Activated CD4-positive, alpha-beta T cell treated with anti-CD3 and anti-CD28 coated beads, Interleukin-2, amount 10 ng/mL, durations not matched to agents 7 days and 5 days (primary cell): ENCODE measurements around the gene CAMKMT. TPM values are rescaled to one million over a fixed set of nuclear protein-coding genes. Genes with fewer than 3 reads are reported as not detected.

Experiments
- CTCF ChIA-PET: fragments of 350-600 bp; sonication (Branson Sonifier 250); formaldehyde crosslinking; loops from one replicate; lab custom pipeline; 2021; ENCODE audit warnings: antibody characterized with exemption; lab: Charles Lee
- POLR2A ChIA-PET: fragments of 350-600 bp; sonication (Branson Sonifier 250); formaldehyde crosslinking; loops from one replicate; lab custom pipeline; 2021; ENCODE audit warnings: antibody characterized with exemption; lab: Charles Lee
- DNase-seq: peaks from one replicate; pipeline ENCODE4 v3.0.0-alpha.2; 2020
- H3K27ac Mint-ChIP-seq: one replicate; pipeline ENCODE4 v1.8.0; 2021; ENCODE audit warnings: mild to moderate bottlenecking, moderate library complexity, mixed read lengths
- H3K27me3 Mint-ChIP-seq: one replicate; pipeline ENCODE4 v1.8.0; 2021; ENCODE audit warnings: mixed read lengths
- H3K36me3 Mint-ChIP-seq: one replicate; pipeline ENCODE4 v1.8.0; 2021; ENCODE audit warnings: low read depth, mixed read lengths
- H3K4me1 Mint-ChIP-seq: one replicate; pipeline ENCODE4 v1.8.0; 2021; ENCODE audit warnings: mixed read lengths
- H3K4me3 Mint-ChIP-seq: one replicate; pipeline ENCODE4 v1.8.0; 2021; ENCODE audit warnings: mild to moderate bottlenecking, moderate library complexity, mixed read lengths
- H3K9me3 Mint-ChIP-seq: one replicate; pipeline ENCODE4 v1.8.0; 2021; ENCODE audit warnings: mixed read lengths
- total RNA-seq, 2 experiments: library from RNA; stranded (reverse); gene quantifications; one replicate each; pipeline ENCODE4 v1.2.3, GENCODE V29; 2021

The CAMKMT gene
- total RNA-seq, 2 experiments from 2014 or later = 12.1 to 13.7 TPM

GRCh38 chr2:44335806-44336538 is 25.8 kb upstream of the CAMKMT start:
- POLR2A ChIA-PET = no interaction called here
- Mint-ChIP-seq H3K4me1 (peaks cover 4% of the 10 kb centered on the region), H3K9me3 (no peaks in the 10 kb centered on the region), H3K27ac (no peak overlapping the region), H3K4me3 (no peak overlapping the region), H3K27me3 (no peaks in the 10 kb centered on the region), H3K36me3 (peaks cover 39% of the 10 kb centered on the region)
- no peak for DNase-seq
- CTCF ChIA-PET = no interaction called here

GRCh38 chr2:44342854-44343253 is 18.9 kb upstream of the CAMKMT start:
- Mint-ChIP-seq H3K36me3 (peaks cover 11% of the 10 kb centered on the region), H3K27ac (no peak overlapping the region), H3K4me3 (no peak overlapping the region), H3K9me3 (no peaks in the 10 kb centered on the region), H3K27me3 (no peaks in the 10 kb centered on the region), H3K4me1 (no peaks in the 10 kb centered on the region)
- POLR2A ChIA-PET = no interaction called here
- CTCF ChIA-PET = interaction anchor here (1.1 to 1.2 kb wide), 3 partner anchors 18 to 271 kb away, joined by 3 read pairs; partner anchors contain the start of genes CAMKMT and PREPL
- DNase-seq = peak; percentile 41

DNA sequence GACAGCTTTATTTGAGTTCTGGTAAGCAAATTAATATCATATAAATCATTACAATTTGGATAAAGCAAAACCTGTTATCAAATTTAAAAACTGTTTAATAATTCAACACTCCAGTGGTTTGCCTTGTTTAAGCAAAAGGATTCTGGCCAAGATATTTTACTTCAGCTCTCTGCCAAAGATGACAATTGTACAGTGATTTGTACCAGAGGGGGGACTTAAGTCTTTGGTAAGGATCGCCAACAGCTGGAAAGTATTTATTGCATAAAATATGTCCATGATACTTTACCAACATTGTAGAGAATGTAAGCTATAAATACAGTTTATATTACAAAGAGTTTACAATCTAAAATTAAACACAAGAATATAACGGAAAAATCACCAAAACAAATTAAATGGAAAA is 14.2 kb upstream of the CAMKMT start:
- Mint-ChIP-seq H3K27ac (no peak overlapping the region), H3K4me3 (no peak overlapping the region), H3K4me1 (peaks cover 2% of the 10 kb centered on the region), H3K36me3 (peaks cover 4% of the 10 kb centered on the region), H3K9me3 (no peaks in the 10 kb centered on the region), H3K27me3 (no peaks in the 10 kb centered on the region)
- ChIA-PET CTCF (interaction anchor here (1.1 kb wide), 1 partner anchor 14 kb away, joined by 3 read pairs; the partner anchor contains the start of genes CAMKMT and PREPL), POLR2A (interaction anchor here (0.9 kb wide), 1 partner anchor 14 kb away, joined by 3 read pairs; the partner anchor contains the start of genes CAMKMT and PREPL)
- no peak for DNase-seq

- Mint-ChIP-seq H3K4me1 (peaks cover 2% of the 10 kb centered on the region), H3K4me3 (no peak overlapping the region), H3K36me3 (peaks cover 2% of the 10 kb centered on the region), H3K9me3 (no peaks in the 10 kb centered on the region), H3K27ac (no peak overlapping the region), H3K27me3 (no peaks in the 10 kb centered on the region)
- POLR2A ChIA-PET = no interaction called here
- no peak for DNase-seq
- CTCF ChIA-PET = interaction anchor here (1.1 kb wide), 1 partner anchor 13 kb away, joined by 3 read pairs; the partner anchor contains the start of genes CAMKMT and PREPL
Measured at GRCh38 chr2:44348400-44348799, 13.3 kb upstream of the CAMKMT start.

- Mint-ChIP-seq H3K4me3 (no peak overlapping the region), H3K36me3 (peaks cover 2% of the 10 kb centered on the region), H3K9me3 (no peaks in the 10 kb centered on the region), H3K4me1 (peaks cover 2% of the 10 kb centered on the region), H3K27ac (no peak overlapping the region), H3K27me3 (no peaks in the 10 kb centered on the region)
- POLR2A ChIA-PET = no interaction called here
- CTCF ChIA-PET = interaction anchor here (1.1 kb wide), 1 partner anchor 12 kb away, joined by 3 read pairs; the partner anchor contains the start of genes CAMKMT and PREPL
- no peak for DNase-seq
Measured at GRCh38 chr2:44349506-44349905, 12.2 kb upstream of the CAMKMT start.

DNA sequence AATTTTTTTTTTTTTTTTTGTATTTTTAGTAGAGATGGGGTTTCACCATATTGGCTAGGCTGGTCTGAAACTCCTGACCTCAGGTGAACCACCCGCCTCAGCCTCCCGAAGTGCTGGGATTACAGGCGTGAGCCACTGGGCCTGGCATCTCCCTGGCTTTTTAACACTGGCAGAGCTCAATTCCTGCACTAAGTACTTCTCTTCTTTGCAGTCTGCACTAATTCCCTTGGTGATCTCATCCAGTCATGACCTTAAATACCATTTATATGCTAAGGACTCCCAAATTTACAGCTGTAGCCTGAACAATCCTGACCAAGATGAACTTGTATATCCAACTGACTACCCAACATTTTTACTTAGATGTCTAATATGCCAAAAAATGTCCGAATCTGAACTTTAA is 10.7 kb upstream of the CAMKMT start:
- Mint-ChIP-seq H3K27me3 (no peaks in the 10 kb centered on the region), H3K4me1 (peaks cover 2% of the 10 kb centered on the region), H3K36me3 (no peaks in the 10 kb centered on the region), H3K9me3 (no peaks in the 10 kb centered on the region), H3K27ac (no peak overlapping the region), H3K4me3 (no peak overlapping the region)
- ChIA-PET POLR2A (no interaction called here), CTCF (interaction anchor here (0.6 to 0.7 kb wide), 2 partner anchors 172 to 263 kb away, joined by 3 read pairs; no protein-coding TSS in a partner anchor)
- no peak for DNase-seq

GRCh38 chr2:44351676-44352075 is 10.1 kb upstream of the CAMKMT start:
- POLR2A ChIA-PET = no interaction called here
- H3K36me3 Mint-ChIP-seq = no peaks in the 10 kb centered on the region
- CTCF ChIA-PET = interaction anchor here (0.6 to 0.7 kb wide), 2 partner anchors 173 to 1892 kb away, joined by 3 read pairs; no protein-coding TSS in a partner anchor
- no peak overlapping the region for H3K27ac Mint-ChIP-seq
- H3K9me3 Mint-ChIP-seq = no peaks in the 10 kb centered on the region
- no peaks in the 10 kb centered on the region for H3K27me3 Mint-ChIP-seq
- peaks cover 2% of the 10 kb centered on the region for H3K4me1 Mint-ChIP-seq
- H3K4me3 Mint-ChIP-seq = no peak overlapping the region
- no peak for DNase-seq

GRCh38 chr2:44352510-44352909 is 9.2 kb upstream of the CAMKMT start:
- H3K4me1 Mint-ChIP-seq = peaks cover 2% of the 10 kb centered on the region
- DNase-seq = no peak
- no peaks in the 10 kb centered on the region for H3K9me3 Mint-ChIP-seq
- no peaks in the 10 kb centered on the region for H3K27me3 Mint-ChIP-seq
- H3K4me3 Mint-ChIP-seq = no peak overlapping the region
- CTCF ChIA-PET = no interaction called here
- no peak overlapping the region for H3K27ac Mint-ChIP-seq
- H3K36me3 Mint-ChIP-seq = no peaks in the 10 kb centered on the region
- POLR2A ChIA-PET = no interaction called here

- CTCF ChIA-PET = no interaction called here
Measured at GRCh38 chr2:44354761-44355160, 7.0 kb upstream of the CAMKMT start.

GRCh38 chr2:44358503-44358902 is 3.2 kb upstream of the CAMKMT start:
- H3K9me3 Mint-ChIP-seq = no peaks in the 10 kb centered on the region
- peaks cover 6% of the 10 kb centered on the region for H3K36me3 Mint-ChIP-seq
- no peak overlapping the region for H3K4me3 Mint-ChIP-seq
- CTCF ChIA-PET = interaction anchor here (1.3 kb wide), 1 partner anchor 18 kb away, joined by 3 read pairs; no protein-coding TSS in a partner anchor
- no peak for DNase-seq
- no peak overlapping the region for H3K27ac Mint-ChIP-seq
- H3K4me1 Mint-ChIP-seq = peaks cover 29% of the 10 kb centered on the region
- POLR2A ChIA-PET = no interaction called here
- no peaks in the 10 kb centered on the region for H3K27me3 Mint-ChIP-seq

More at GRCh38 chr2:44354761-44355160, 7.0 kb upstream of the CAMKMT start:
- DNase-seq = no peak
- POLR2A ChIA-PET = interaction anchor here (0.7 kb wide), 1 partner anchor 130 kb away, joined by 5 read pairs; no protein-coding TSS in a partner anchor
- H3K27ac Mint-ChIP-seq = no peak overlapping the region
- peaks cover 14% of the 10 kb centered on the region for H3K4me1 Mint-ChIP-seq
- peaks cover 6% of the 10 kb centered on the region for H3K36me3 Mint-ChIP-seq
- H3K4me3 Mint-ChIP-seq = no peak overlapping the region
- no peaks in the 10 kb centered on the region for H3K27me3 Mint-ChIP-seq
- H3K9me3 Mint-ChIP-seq = no peaks in the 10 kb centered on the region

GRCh38 chr2:44360749-44361329 is 908 bp upstream of the CAMKMT start:
- peak overlapping the region; percentile 95 for H3K4me3 Mint-ChIP-seq
- H3K4me1 Mint-ChIP-seq = peaks cover 38% of the 10 kb centered on the region
- POLR2A ChIA-PET = interaction anchor here (0.7 to 1.0 kb wide), 2 partner anchors 9 to 193 kb away, joined by 3 read pairs; partner anchors contain the start of gene PPM1B
- DNase-seq = no peak
- H3K36me3 Mint-ChIP-seq = peaks cover 9% of the 10 kb centered on the region
- H3K27me3 Mint-ChIP-seq = no peaks in the 10 kb centered on the region
- H3K27ac Mint-ChIP-seq = peak overlapping the region; percentile 100
- no peaks in the 10 kb centered on the region for H3K9me3 Mint-ChIP-seq
- CTCF ChIA-PET = interaction anchor here (0.6 to 2.5 kb wide), 8 partner anchors 9 to 966 kb away, joined by 3 to 13 read pairs (median 3); no protein-coding TSS in a partner anchor

GRCh38 chr2:44362207-44363015 is 664 bp downstream of the CAMKMT start:
- peaks cover 9% of the 10 kb centered on the region for H3K36me3 Mint-ChIP-seq
- peak overlapping the region; percentile 100 for H3K27ac Mint-ChIP-seq
- peak overlapping the region; percentile 95 for H3K4me3 Mint-ChIP-seq
- peak; percentile 49 for DNase-seq
- H3K4me1 Mint-ChIP-seq = peaks cover 40% of the 10 kb centered on the region
- CTCF ChIA-PET = interaction anchor here (1.1 to 2.5 kb wide), 5 partner anchors 10 to 319 kb away, joined by 3 to 13 read pairs (median 4); no protein-coding TSS in a partner anchor
- no peaks in the 10 kb centered on the region for H3K27me3 Mint-ChIP-seq
- POLR2A ChIA-PET = interaction anchor here (1.0 kb wide), 1 partner anchor 15 kb away, joined by 3 read pairs; no protein-coding TSS in a partner anchor
- no peaks in the 10 kb centered on the region for H3K9me3 Mint-ChIP-seq
